ENCODE results near the gene PPP4R3A.
"Not testable (repeated sequence)": the region's sequence is repeated elsewhere in the genome, so short reads cannot be mapped to it uniquely, and the experiment has no call there.

DNA sequence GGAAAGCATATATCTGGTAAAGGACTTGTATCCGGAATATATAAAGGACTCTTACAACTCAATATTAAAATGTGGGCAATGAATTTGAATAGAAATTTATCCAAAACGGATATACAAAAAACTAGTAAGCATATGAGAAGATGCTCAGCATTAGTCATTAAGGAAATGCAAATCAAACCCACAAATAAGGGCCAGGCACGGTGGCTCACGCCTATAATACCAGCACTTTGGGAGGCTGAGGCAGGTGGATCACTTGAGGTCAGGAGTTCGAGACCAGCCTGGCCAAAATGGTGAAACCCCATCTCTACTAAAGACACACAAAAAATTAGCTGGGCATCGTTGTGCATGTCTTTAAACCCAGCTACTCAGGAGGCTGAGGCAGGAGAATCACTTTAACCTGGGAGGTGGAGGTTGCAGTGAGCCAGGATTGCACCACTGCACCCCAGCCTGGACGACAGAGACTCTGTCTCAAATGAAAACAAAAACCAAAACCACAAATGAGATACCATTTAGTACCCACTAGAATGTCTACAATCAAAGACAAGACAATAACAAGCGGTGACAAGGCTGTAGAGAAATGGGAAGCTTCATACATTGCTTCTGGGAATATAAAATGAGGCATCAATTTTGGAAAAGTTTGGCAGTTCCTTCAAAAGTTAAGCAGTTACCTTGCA is 15.6 kb downstream of the PPP4R3A start:
- not testable (repeated sequence) for TF ChIP-seq TCF3 (IDR thresholded peaks at IDR 0.05; ENCODE audit: borderline replicate concordance, insufficient read depth, low read depth, low read length); CHD2 (IDR thresholded peaks at IDR 0.05; ENCODE audit: borderline replicate concordance, low read depth, low read length); KDM1A (IDR thresholded peaks at IDR 0.05; ENCODE audit: borderline replicate concordance); POLR2AphosphoS5 (IDR thresholded peaks at IDR 0.05; ENCODE audit: low read length); MYB (IDR thresholded peaks at IDR 0.05; ENCODE audit: borderline replicate concordance, low read depth, low read length); SRF (IDR thresholded peaks at IDR 0.05; ENCODE audit: low read depth in 2 of 2, low read length in 2 of 2); EZH2 (IDR thresholded peaks at IDR 0.05; ENCODE audit: borderline replicate concordance, control insufficient read depth, low read depth, low read length); FOXM1 (IDR thresholded peaks at IDR 0.05; ENCODE audit: low read depth, low read length); RCOR1 (conservative IDR thresholded peaks at IDR 0.05; ENCODE audit: low read depth, low read length)
- TF ChIP-seq, protein P1, sequence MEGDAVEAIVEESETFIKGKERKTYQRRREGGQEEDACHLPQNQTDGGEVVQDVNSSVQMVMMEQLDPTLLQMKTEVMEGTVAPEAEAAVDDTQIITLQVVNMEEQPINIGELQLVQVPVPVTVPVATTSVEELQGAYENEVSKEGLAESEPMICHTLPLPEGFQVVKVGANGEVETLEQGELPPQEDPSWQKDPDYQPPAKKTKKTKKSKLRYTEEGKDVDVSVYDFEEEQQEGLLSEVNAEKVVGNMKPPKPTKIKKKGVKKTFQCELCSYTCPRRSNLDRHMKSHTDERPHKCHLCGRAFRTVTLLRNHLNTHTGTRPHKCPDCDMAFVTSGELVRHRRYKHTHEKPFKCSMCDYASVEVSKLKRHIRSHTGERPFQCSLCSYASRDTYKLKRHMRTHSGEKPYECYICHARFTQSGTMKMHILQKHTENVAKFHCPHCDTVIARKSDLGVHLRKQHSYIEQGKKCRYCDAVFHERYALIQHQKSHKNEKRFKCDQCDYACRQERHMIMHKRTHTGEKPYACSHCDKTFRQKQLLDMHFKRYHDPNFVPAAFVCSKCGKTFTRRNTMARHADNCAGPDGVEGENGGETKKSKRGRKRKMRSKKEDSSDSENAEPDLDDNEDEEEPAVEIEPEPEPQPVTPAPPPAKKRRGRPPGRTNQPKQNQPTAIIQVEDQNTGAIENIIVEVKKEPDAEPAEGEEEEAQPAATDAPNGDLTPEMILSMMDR (IDR thresholded peaks at IDR 0.05 in 2 of 3, conservative IDR thresholded peaks at IDR 0.05 in 1 of 3; ENCODE audit: control insufficient read depth in 2 of 3, extremely low read depth in 1 of 3, insufficient read depth in 1 of 3, low read depth in 3 of 3, low read length in 3 of 3), result not testable (repeated sequence)
- TF ChIP-seq, protein P2, sequence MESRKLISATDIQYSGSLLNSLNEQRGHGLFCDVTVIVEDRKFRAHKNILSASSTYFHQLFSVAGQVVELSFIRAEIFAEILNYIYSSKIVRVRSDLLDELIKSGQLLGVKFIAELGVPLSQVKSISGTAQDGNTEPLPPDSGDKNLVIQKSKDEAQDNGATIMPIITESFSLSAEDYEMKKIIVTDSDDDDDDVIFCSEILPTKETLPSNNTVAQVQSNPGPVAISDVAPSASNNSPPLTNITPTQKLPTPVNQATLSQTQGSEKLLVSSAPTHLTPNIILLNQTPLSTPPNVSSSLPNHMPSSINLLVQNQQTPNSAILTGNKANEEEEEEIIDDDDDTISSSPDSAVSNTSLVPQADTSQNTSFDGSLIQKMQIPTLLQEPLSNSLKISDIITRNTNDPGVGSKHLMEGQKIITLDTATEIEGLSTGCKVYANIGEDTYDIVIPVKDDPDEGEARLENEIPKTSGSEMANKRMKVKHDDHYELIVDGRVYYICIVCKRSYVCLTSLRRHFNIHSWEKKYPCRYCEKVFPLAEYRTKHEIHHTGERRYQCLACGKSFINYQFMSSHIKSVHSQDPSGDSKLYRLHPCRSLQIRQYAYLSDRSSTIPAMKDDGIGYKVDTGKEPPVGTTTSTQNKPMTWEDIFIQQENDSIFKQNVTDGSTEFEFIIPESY (IDR thresholded peaks at IDR 0.05), result not testable (repeated sequence)
- TF ChIP-seq, protein P3, sequence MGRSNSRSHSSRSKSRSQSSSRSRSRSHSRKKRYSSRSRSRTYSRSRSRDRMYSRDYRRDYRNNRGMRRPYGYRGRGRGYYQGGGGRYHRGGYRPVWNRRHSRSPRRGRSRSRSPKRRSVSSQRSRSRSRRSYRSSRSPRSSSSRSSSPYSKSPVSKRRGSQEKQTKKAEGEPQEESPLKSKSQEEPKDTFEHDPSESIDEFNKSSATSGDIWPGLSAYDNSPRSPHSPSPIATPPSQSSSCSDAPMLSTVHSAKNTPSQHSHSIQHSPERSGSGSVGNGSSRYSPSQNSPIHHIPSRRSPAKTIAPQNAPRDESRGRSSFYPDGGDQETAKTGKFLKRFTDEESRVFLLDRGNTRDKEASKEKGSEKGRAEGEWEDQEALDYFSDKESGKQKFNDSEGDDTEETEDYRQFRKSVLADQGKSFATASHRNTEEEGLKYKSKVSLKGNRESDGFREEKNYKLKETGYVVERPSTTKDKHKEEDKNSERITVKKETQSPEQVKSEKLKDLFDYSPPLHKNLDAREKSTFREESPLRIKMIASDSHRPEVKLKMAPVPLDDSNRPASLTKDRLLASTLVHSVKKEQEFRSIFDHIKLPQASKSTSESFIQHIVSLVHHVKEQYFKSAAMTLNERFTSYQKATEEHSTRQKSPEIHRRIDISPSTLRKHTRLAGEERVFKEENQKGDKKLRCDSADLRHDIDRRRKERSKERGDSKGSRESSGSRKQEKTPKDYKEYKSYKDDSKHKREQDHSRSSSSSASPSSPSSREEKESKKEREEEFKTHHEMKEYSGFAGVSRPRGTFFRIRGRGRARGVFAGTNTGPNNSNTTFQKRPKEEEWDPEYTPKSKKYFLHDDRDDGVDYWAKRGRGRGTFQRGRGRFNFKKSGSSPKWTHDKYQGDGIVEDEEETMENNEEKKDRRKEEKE (IDR thresholded peaks at IDR 0.05), result not testable (repeated sequence)

Measured in GM12878 (cell line).